Skeletal muscle satellite cell (primary cell): ENCODE measurements around the gene EXOSC3.
A peak's percentile ranks its signal among the peaks of the same experiment; 100 is the strongest.

ENCODE experiments used
- H3K27me3 ChIP-seq: 2 replicates; pipeline ENCODE4 v1.7.0; 2013; ENCODE audit warnings: low read length; ENCODE audit not compliant: control insufficient read depth, insufficient read depth
- H3K36me3 ChIP-seq: 2 replicates; pipeline ENCODE4 v1.7.0; 2013; ENCODE audit warnings: mild to moderate bottlenecking, control low read depth, low read length; ENCODE audit not compliant: insufficient read depth
- H3K4me1 ChIP-seq: 2 replicates; pipeline ENCODE4 v1.7.0; 2013; ENCODE audit warnings: low read length; ENCODE audit not compliant: control insufficient read depth, insufficient read depth
- H3K4me2 ChIP-seq: 2 replicates; pipeline ENCODE4 v1.7.0; 2013; ENCODE audit warnings: mild to moderate bottlenecking, low read length
- H3K4me3 ChIP-seq: 2 replicates; pipeline ENCODE4 v1.7.0; 2013; ENCODE audit warnings: low read length
- H3K9ac ChIP-seq: 2 replicates; pipeline ENCODE4 v1.7.0; 2013; ENCODE audit warnings: mild to moderate bottlenecking, low read depth, low read length, moderate library complexity
- H3K9me3 ChIP-seq: replicated peaks from 2 replicates; pipeline ENCODE4 v1.7.0; 2013; ENCODE audit warnings: mild to moderate bottlenecking, control low read depth, low read length

The EXOSC3 gene

GRCh38 chr9:37751186-37751585, 33.7 kb downstream of the EXOSC3 start:
- Histone ChIP-seq H3K4me3 (no peak overlapping the region), H3K9me3 (no peaks in the 10 kb centered on the region), H3K4me2 (no peak overlapping the region), H3K4me1 (peaks cover 14% of the 10 kb centered on the region), H3K27me3 (peaks cover 10% of the 10 kb centered on the region), H3K9ac (no peak overlapping the region), H3K36me3 (no peaks in the 10 kb centered on the region)

- Histone ChIP-seq H3K4me2 (no peak overlapping the region), H3K9me3 (no peaks in the 10 kb centered on the region), H3K9ac (no peak overlapping the region), H3K27me3 (peaks cover 30% of the 10 kb centered on the region), H3K36me3 (no peaks in the 10 kb centered on the region), H3K4me3 (no peak overlapping the region), H3K4me1 (peaks cover 13% of the 10 kb centered on the region)
Observed at GRCh38 chr9:37749129-37749528, 35.7 kb downstream of the EXOSC3 start.

GRCh38 chr9:37747271-37747753, 37.6 kb downstream of the EXOSC3 start:
- Histone ChIP-seq H3K9me3 (no peaks in the 10 kb centered on the region), H3K4me1 (peaks cover 11% of the 10 kb centered on the region), H3K9ac (no peak overlapping the region), H3K27me3 (peaks cover 30% of the 10 kb centered on the region), H3K36me3 (no peaks in the 10 kb centered on the region), H3K4me2 (no peak overlapping the region), H3K4me3 (no peak overlapping the region)

- H3K27me3 ChIP-seq = peaks cover 36% of the 10 kb centered on the region
- no peak overlapping the region for H3K9ac ChIP-seq
- H3K9me3 ChIP-seq = no peaks in the 10 kb centered on the region
- no peaks in the 10 kb centered on the region for H3K36me3 ChIP-seq
- H3K4me3 ChIP-seq = no peak overlapping the region
- peaks cover 11% of the 10 kb centered on the region for H3K4me1 ChIP-seq
- H3K4me2 ChIP-seq = peak overlapping the region; percentile 38
Observed at GRCh38 chr9:37746448-37747270, 38.2 kb downstream of the EXOSC3 start.

GRCh38 chr9:37745970-37746369, 38.9 kb downstream of the EXOSC3 start:
- Histone ChIP-seq H3K9me3 (no peaks in the 10 kb centered on the region), H3K36me3 (no peaks in the 10 kb centered on the region), H3K9ac (no peak overlapping the region), H3K4me3 (no peak overlapping the region), H3K27me3 (peaks cover 40% of the 10 kb centered on the region), H3K4me1 (peaks cover 11% of the 10 kb centered on the region), H3K4me2 (peak overlapping the region; percentile 38)

- H3K27me3 ChIP-seq = peaks cover 42% of the 10 kb centered on the region
- H3K4me3 ChIP-seq = no peak overlapping the region
- no peaks in the 10 kb centered on the region for H3K36me3 ChIP-seq
- no peak overlapping the region for H3K4me2 ChIP-seq
- no peaks in the 10 kb centered on the region for H3K4me1 ChIP-seq
- H3K9me3 ChIP-seq = no peaks in the 10 kb centered on the region
- no peak overlapping the region for H3K9ac ChIP-seq
Observed at GRCh38 chr9:37740631-37741328, 44.1 kb downstream of the EXOSC3 start.

- no peak overlapping the region for H3K4me2 ChIP-seq
- no peaks in the 10 kb centered on the region for H3K4me1 ChIP-seq
- H3K9me3 ChIP-seq = no peaks in the 10 kb centered on the region
- no peak overlapping the region for H3K9ac ChIP-seq
- H3K27me3 ChIP-seq = peaks cover 42% of the 10 kb centered on the region
- H3K36me3 ChIP-seq = no peaks in the 10 kb centered on the region
- no peak overlapping the region for H3K4me3 ChIP-seq
Observed at GRCh38 chr9:37740128-37740527, 44.7 kb downstream of the EXOSC3 start.

GRCh38 chr9:37739222-37739621, 45.6 kb downstream of the EXOSC3 start:
- Histone ChIP-seq H3K4me2 (no peak overlapping the region), H3K9ac (no peak overlapping the region)

GRCh38 chr9:37732952-37733351, 51.9 kb downstream of the EXOSC3 start:
- H3K36me3 ChIP-seq = no peaks in the 10 kb centered on the region
- H3K4me1 ChIP-seq = peaks cover 3% of the 10 kb centered on the region
- peaks cover 54% of the 10 kb centered on the region for H3K27me3 ChIP-seq
- H3K4me3 ChIP-seq = no peak overlapping the region
- H3K9me3 ChIP-seq = no peaks in the 10 kb centered on the region
- H3K9ac ChIP-seq = no peak overlapping the region
- no peak overlapping the region for H3K4me2 ChIP-seq

More at GRCh38 chr9:37739222-37739621, 45.6 kb downstream of the EXOSC3 start:
- H3K4me3 ChIP-seq = no peak overlapping the region
- H3K27me3 ChIP-seq = peaks cover 42% of the 10 kb centered on the region
- H3K9me3 ChIP-seq = no peaks in the 10 kb centered on the region
- no peaks in the 10 kb centered on the region for H3K36me3 ChIP-seq
- H3K4me1 ChIP-seq = no peaks in the 10 kb centered on the region

- Histone ChIP-seq H3K36me3 (no peaks in the 10 kb centered on the region), H3K9me3 (no peaks in the 10 kb centered on the region), H3K27me3 (peaks cover 53% of the 10 kb centered on the region), H3K9ac (no peak overlapping the region), H3K4me1 (peaks cover 3% of the 10 kb centered on the region), H3K4me2 (no peak overlapping the region), H3K4me3 (no peak overlapping the region)
Observed at GRCh38 chr9:37732086-37732741, 52.6 kb downstream of the EXOSC3 start.

GRCh38 chr9:37730839-37731238, 54.0 kb downstream of the EXOSC3 start:
- Histone ChIP-seq H3K9me3 (no peaks in the 10 kb centered on the region), H3K4me2 (no peak overlapping the region), H3K4me1 (peaks cover 3% of the 10 kb centered on the region), H3K36me3 (no peaks in the 10 kb centered on the region), H3K9ac (no peak overlapping the region), H3K4me3 (no peak overlapping the region), H3K27me3 (peaks cover 46% of the 10 kb centered on the region)
